DND-41 (cell line): ENCODE data around the gene TSPAN5.

Experiments used
- CTCF ChIP-seq: IDR thresholded peaks from 2 replicates; pipeline ENCODE4 v1.5.1; 2012; ENCODE audit warnings: borderline replicate concordance, low read length, moderate library complexity, mild to moderate bottlenecking; ENCODE audit not compliant: poor library complexity, severe bottlenecking; ENCODE audit errors: extremely low read depth
- EZH2 ChIP-seq: IDR thresholded peaks from 3 replicates; pipeline ENCODE4 v1.6.1; 2012; ENCODE audit warnings: borderline replicate concordance, low read depth, mild to moderate bottlenecking, moderate library complexity, low read length, inconsistent platforms; ENCODE audit not compliant: severe bottlenecking

GRCh38 chr4:98674404-98675173 is 16.2 kb upstream of the TSPAN5 start:
- TF ChIP-seq CTCF, result no peak
- no peak for TF ChIP-seq EZH2
